ENCODE data around the gene PAPPA.

The PAPPA gene

DNA sequence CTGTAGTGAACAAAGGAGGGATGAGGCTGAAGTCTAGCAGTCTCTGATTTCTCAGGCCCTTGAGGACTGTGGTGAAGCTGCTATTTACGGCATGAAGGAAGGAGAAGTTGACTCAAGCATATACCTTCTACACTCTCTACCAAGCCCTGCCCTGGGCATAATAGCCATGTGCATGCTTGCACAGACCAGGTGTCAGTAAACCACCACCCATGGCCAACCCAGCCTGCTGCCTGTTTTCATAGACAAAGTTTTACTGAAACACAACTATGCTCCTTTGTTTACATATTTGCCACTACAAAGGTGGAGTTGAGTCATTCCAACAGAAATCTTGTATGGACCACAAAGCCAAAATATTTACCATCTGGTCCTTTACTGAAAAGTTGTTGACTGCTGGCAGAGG is 126.9 kb downstream of the PAPPA start:
- no peak for DNase-seq

- no peak for DNase-seq
Observed at GRCh38 chr9:116282597-116282996, 129.0 kb downstream of the PAPPA start.

- DNase-seq, result no peak
Observed at GRCh38 chr9:116284518-116284917, 130.9 kb downstream of the PAPPA start.

DNA sequence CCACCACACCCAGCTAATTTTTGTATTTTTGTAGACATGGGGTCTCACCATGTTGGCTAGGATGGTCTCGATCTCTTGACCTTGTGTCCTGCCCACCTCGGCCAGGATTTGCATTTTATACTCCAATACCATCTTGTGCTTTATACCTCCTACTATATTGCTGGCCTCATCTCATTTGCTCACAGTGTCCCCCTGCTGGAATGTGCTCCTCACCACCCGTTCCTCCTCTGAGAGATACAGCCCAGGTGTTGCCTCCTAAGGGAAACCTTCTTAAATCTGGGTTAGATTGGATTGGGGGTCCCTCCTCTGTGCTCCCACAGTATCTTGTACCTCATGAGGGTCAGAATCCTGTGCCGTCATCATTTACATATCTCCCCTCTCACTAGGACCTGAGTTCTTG is 131.7 kb downstream of the PAPPA start:
- DNase-seq, result no peak

GRCh38 chr9:116286297-116286696 is 132.7 kb downstream of the PAPPA start:
- no peak for DNase-seq

- no peak for DNase-seq
Observed at GRCh38 chr9:116287721-116288120, 134.1 kb downstream of the PAPPA start.

DNA sequence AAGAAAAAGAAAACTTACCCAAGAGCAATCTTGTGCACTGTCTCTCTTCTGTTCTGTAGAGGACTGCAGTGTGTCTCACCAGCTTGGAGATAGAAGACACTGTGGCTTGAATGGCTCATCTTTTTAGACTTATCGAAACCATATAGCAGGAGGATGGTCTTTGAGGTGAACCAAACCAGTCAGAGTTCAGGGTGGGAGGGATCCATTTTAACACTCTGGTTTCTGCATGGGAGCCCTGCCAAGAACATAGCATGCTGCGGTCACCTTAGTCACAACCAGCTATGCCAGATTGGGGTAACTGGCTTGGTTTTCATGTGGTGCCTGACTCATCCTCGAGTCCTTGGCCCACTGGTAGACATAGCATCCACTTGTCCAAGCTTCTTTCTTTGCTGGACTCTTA is 135.1 kb downstream of the PAPPA start:
- no peak for DNase-seq

- DNase-seq, result no peak
Observed at GRCh38 chr9:116297346-116297745, 143.8 kb downstream of the PAPPA start.

GRCh38 chr9:116298249-116298648 is 144.7 kb downstream of the PAPPA start:
- no peak for DNase-seq

- no peak for DNase-seq
Observed at GRCh38 chr9:116298878-116299391, 145.3 kb downstream of the PAPPA start.

DNA sequence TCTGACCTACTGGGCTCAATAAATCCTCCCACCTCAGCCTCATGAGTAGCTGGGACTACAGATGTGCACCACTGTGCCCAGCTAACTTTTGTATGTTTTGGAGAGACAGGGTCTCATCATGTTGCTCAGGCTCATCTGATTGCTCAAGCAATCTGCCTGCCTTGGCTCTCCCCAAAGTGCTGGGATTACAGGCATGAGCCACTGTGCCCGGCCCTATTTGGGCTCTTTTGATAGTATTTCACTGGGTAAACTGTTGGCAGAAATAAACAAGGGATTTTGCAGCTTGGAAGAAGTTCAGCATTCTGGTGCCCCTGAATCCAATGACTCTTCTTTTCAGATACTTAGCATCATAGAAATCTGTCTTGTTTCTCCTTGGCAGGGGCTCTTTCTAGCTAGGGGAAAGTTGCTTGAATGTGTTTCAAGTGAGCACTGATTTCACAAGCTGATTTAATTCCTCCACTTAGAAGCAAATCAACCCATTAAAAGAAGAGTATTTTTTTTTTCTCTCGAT is 146.8 kb downstream of the PAPPA start:
- DNase-seq, result no peak

DNA sequence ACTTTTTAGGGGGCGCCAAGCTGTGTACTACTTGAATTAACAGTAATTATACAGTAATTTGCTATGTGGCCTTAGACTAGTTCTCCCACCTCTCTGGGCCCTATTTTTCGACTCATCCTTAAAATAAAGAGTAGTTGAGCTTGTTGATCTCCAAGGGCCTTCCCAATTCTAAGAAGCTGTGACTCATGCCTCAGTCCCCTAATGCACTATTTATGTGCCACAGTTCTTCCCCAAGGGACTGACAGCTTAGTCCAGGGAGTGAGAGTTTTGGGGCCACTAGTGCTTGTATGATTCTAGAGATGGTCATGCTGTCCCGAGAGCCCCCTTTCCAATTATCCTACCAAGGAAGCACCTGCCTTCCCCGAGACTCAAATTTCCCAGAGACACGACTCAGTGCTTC is 149.7 kb downstream of the PAPPA start:
- no peak for DNase-seq

- no peak for DNase-seq
Observed at GRCh38 chr9:116303886-116304538, 150.4 kb downstream of the PAPPA start.

- DNase-seq, result no peak
Observed at GRCh38 chr9:116304761-116305160, 151.2 kb downstream of the PAPPA start.

GRCh38 chr9:116308076-116308475 is 154.5 kb downstream of the PAPPA start:
- no peak for DNase-seq

GRCh38 chr9:116309900-116310611 is 156.5 kb downstream of the PAPPA start:
- no peak for DNase-seq

GRCh38 chr9:116312221-116312620 is 158.6 kb downstream of the PAPPA start:
- DNase-seq, result no peak

- DNase-seq, result no peak
Observed at GRCh38 chr9:116313638-116314037, 160.0 kb downstream of the PAPPA start.

- no peak for DNase-seq
Observed at GRCh38 chr9:116316246-116316645, 162.7 kb downstream of the PAPPA start.

GRCh38 chr9:116317503-116317902 is 163.9 kb downstream of the PAPPA start:
- DNase-seq, result no peak

DNA sequence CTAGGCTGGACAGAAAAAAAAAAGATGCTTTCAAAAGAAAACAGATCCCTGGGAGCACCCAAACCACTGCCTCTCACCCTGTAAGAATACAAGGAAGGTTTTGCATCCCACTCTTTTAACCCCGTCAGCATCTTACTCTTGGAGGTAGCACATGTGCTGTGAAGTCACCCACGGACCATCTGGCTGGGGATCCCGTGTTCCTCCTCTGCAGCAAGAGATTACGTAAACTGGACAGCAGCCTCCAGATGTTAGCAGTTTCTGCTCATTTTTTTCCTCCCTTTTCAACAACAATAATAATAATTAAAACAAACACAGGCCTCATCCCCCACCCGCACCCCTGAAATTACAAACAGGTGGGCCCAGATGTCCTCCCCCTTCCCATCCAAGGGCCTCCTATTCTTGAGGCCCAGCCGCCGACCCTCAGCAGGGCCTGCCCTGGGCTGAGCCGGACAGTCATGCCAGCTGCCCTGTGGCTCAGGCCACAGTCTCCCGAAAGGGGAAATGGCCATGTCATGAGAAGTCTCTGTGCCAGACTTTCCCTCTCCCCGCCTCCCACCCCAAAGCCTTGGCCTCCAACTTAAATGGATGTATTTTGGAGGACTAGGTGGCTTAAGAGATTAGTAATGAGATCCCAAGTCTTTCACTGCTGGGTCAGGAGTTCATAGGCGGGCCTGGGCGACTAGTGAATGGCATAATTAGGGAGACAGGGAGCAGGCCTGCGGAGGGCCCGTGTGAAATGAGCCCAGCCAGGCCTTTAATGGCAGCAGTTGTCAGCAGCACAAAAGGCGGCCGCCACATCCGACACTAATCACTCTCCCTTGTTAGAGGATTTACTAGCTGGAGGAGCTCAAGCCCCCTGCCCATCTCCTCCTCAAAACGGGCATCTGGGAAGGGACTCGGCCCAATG is 165.1 kb downstream of the PAPPA start:
- no peak for DNase-seq

GRCh38 chr9:116319480-116319879 is 165.9 kb downstream of the PAPPA start:
- DNase-seq, result no peak

- no peak for DNase-seq
Observed at GRCh38 chr9:116320290-116320689, 166.7 kb downstream of the PAPPA start.
